ENCODE data around the gene TMEM26. TPM values are rescaled to one million over a fixed set of nuclear protein-coding genes. Genes with fewer than 3 reads are reported as not detected.
A peak's percentile ranks its signal among the peaks of the same experiment; 100 is the strongest.

Gene TMEM26
- total RNA-seq (2021; ENCODE audit: unreplicated experiment) = 14.3 TPM
- 6.2 TPM for polyA plus RNA-seq (2012; ENCODE audit: insufficient read length)
- Bru-seq, nascent RNA = percentile 78 among the genes with signal in this experiment
- percentile 71 among the genes with signal in this experiment for BruChase-seq, experiment 1, labeled RNA remaining after a 2-hour chase
- percentile 79 among the genes with signal in this experiment for BruChase-seq, experiment 2, labeled RNA remaining after a 6-hour chase
- long read RNA-seq, full-length matches to known transcripts = 22 of 35 reads
- long read RNA-seq, partial matches to known transcripts = 0 of 35 reads
- long read RNA-seq, other reads (novel, unspliced or antisense) = 13 of 35 reads

GRCh38 chr10:61452655-61453641 lies at the start of gene TMEM26:
Gene TMEM26, minus strand, starts transcription at chr10:61453381. Its CDS starts 300 bp downstream, at chr10:61453081.
- no peaks in the 10 kb centered on the region for H3K9me3 ChIP-seq (ENCODE audit: control insufficient read depth, insufficient read depth, low read depth, low read length)
- H3K27ac ChIP-seq (ENCODE audit: low read length) = peak within 1 kb of the TSS; percentile 87
- peak within 1 kb of the TSS; percentile 68 to 78 for H3K4me3 ChIP-seq (ENCODE audit: low read depth in 2 of 2, low read length in 2 of 2)
- intact Hi-C loops (cut with micrococcal nuclease; ENCODE audit: unreplicated experiment) (no loop called here), in situ Hi-C loops (cut with HindIII; ENCODE audit: low pct_unique_long_range_greater_than_20kb, low sequenced_read_pairs) (no loop called here)
- ATAC-seq (peak; percentile 86), DNase-seq (ENCODE audit: low read depth, low spot score) (no peak)
- H3K36me3 ChIP-seq (ENCODE audit: control insufficient read depth, insufficient read depth, low read length) = no peaks in the 10 kb centered on the region
- H3K4me1 ChIP-seq (ENCODE audit: control insufficient read depth, insufficient read depth, low read length) = peaks cover 34% of the 10 kb centered on the region
- CTCF ChIA-PET = no interaction called here
- POLR2A ChIA-PET = interaction anchor here (0.6 kb wide), 1 partner anchor 179 kb away, joined by 4 read pairs; no protein-coding TSS in a partner anchor
- TF ChIP-seq REST (IDR thresholded peaks at IDR 0.05; ENCODE audit: insufficient read depth in 1 of 2, low read depth in 2 of 2, low read length in 1 of 2) = no peak
- no peak for TF ChIP-seq TCF7L2 (IDR thresholded peaks at IDR 0.05; ENCODE audit: low read depth, low read length)
- TF ChIP-seq CTCF (IDR thresholded peaks at IDR 0.05) = no peak
- no peak for TF ChIP-seq POLR2AphosphoS5 (IDR thresholded peaks at IDR 0.05; ENCODE audit: low read depth, low read length)
- TF ChIP-seq SIN3A (IDR thresholded peaks at IDR 0.05; ENCODE audit: borderline replicate concordance, insufficient read depth, low read depth, low read length) = no peak
- BruUV-seq (replicated peaks) = no TSS peak
- H3K27me3 ChIP-seq (ENCODE audit: control insufficient read depth, insufficient read depth, low read length) = no peaks in the 10 kb centered on the region

GRCh38 chr10:61500460-61500859 lies 47.3 kb upstream of the TMEM26 start:
- Histone ChIP-seq H3K9me3 (ENCODE audit: control insufficient read depth, insufficient read depth, low read depth, low read length) (no peaks in the 10 kb centered on the region), H3K27me3 (ENCODE audit: control insufficient read depth, insufficient read depth, low read length) (no peaks in the 10 kb centered on the region), H3K27ac (ENCODE audit: low read length) (no peak overlapping the region), H3K4me1 (ENCODE audit: control insufficient read depth, insufficient read depth, low read length) (no peaks in the 10 kb centered on the region), H3K4me3 (ENCODE audit: low read depth in 2 of 2, low read length in 2 of 2) (no peak overlapping the region), H3K36me3 (ENCODE audit: control insufficient read depth, insufficient read depth, low read length) (no peaks in the 10 kb centered on the region)
- TF ChIP-seq TCF7L2 (IDR thresholded peaks at IDR 0.05; ENCODE audit: low read depth, low read length) (no peak), SIN3A (IDR thresholded peaks at IDR 0.05; ENCODE audit: borderline replicate concordance, insufficient read depth, low read depth, low read length) (no peak), CTCF (IDR thresholded peaks at IDR 0.05) (no peak), REST (IDR thresholded peaks at IDR 0.05; ENCODE audit: insufficient read depth in 1 of 2, low read depth in 2 of 2, low read length in 1 of 2) (no peak), POLR2AphosphoS5 (IDR thresholded peaks at IDR 0.05; ENCODE audit: low read depth, low read length) (no peak)
- ChIA-PET CTCF (no interaction called here), POLR2A (no interaction called here)
- intact Hi-C loops (cut with micrococcal nuclease; ENCODE audit: unreplicated experiment) (no loop called here), in situ Hi-C loops (cut with HindIII; ENCODE audit: low pct_unique_long_range_greater_than_20kb, low sequenced_read_pairs) (no loop called here)
- ATAC-seq = no peak
- no TSS peak for BruUV-seq (replicated peaks)
- no peak for DNase-seq (ENCODE audit: low read depth, low spot score)

Data from Panc1 (cell line).